A549 treated with CORT108297 at 1 μM for 4 hours (cell line): ENCODE measurements around the gene PALMD. TPM values are rescaled to one million over a fixed set of nuclear protein-coding genes. Genes with fewer than 3 reads are reported as not detected.

Source experiments
- total RNA-seq: library from RNA; stranded (reverse); fragments of 200-300 nt; extraction: Qiagen RNA extraction; gene quantifications from 5 replicates; pipeline ENCODE4 v1.2.3, GENCODE V29; 2022

The PALMD gene
- total RNA-seq: 0.25 to 0.46 TPM (median 0.43 TPM) in 5 replicates

DNA sequence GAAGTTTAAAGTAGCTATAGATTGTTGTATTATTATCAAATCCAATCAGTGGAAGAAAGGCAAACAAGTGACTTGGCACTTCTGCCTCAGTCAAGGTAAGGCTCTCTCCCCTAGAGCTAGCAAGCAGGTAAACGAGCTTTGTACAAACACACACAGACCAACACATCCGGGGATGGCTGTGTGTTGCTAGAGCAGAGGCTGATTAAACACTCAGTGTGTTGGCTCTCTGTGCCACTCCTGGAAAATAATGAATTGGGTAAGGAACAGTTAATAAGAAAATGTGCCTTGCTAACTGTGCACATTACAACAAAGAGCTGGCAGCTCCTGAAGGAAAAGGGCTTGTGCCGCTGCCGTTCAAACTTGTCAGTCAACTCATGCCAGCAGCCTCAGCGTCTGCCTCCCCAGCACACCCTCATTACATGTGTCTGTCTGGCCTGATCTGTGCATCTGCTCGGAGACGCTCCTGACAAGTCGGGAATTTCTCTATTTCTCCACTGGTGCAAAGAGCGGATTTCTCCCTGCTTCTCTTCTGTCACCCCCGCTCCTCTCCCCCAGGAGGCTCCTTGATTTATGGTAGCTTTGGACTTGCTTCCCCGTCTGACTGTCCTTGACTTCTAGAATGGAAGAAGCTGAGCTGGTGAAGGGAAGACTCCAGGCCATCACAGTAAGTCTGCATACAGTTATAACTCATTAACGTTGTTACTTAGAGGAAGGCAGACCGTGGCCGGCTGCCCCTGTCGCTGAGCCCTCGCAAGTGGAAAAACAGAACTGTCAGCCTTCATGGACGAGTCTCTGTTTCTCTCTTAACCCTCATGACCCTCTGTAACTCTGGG is at the start of gene PALMD:
Gene PALMD, plus strand, starts transcription at position 415 of the 833 bp plus-strand sequence. Its CDS starts 205 bp downstream, at position 620.

Other genes starting within 250 kb of the PALMD start
- 1.8 to 2.2 TPM (median 1.8 TPM) in 5 replicates for gene FRRS1, start 120.5 kb downstream of the PALMD start, total RNA-seq
- gene AGL, start 204.2 kb downstream of the PALMD start, total RNA-seq: 2.6 to 3.9 TPM (median 3.4 TPM) in 5 replicates